K562 (cell line): ENCODE measurements around the gene TMEM131. TPM values are rescaled to one million over a fixed set of nuclear protein-coding genes. Genes with fewer than 3 reads are reported as not detected.

ENCODE experiments used
- ATAC-seq: fragments of 200-7000 bp; cut with Tn5 transposase; 3 replicates; pipeline ENCODE4 v1.9.1; 2020; ENCODE audit warnings: moderate library complexity
- BruUV-seq: library from RNA; stranded (reverse); fragments of 400-500 nt; replicated peaks from 2 replicates; lab custom pipeline; 2021; lab: Mats Ljungman, UMichigan
- CTCF ChIA-PET: fragments of 300-600 bp; formaldehyde crosslinking; extraction: SDS; loops from one replicate; lab custom pipeline; 2021; ENCODE audit warnings: low intra/inter-chr PET ratio; lab: Yijun Ruan, JAX
- POLR2A ChIA-PET: fragments of 300-600, 350-650 bp; sonication (Branson Sonifier 250); formaldehyde crosslinking; extraction: SDS; loops from one replicate; lab custom pipeline; 2021; ENCODE audit warnings: antibody characterized with exemption, inconsistent platforms; lab: Yijun Ruan, JAX
- DNase-seq, 4 experiments: peaks; one replicate each; pipeline versions ENCODE4 v3.0.0 to v3.0.0-alpha.2; 2011 to 2018; ENCODE audit warnings: low spot score in 3 of 4, mixed read lengths in 3 of 4; ENCODE audit errors: extremely low read depth in 1 of 4
- FAIRE-seq: peaks from 2 replicates; lab custom pipeline; 2011; peaks lifted over from hg19 to GRCh38; lab: Jason Lieb, UNC
- H2AFZ ChIP-seq: 2 replicates; pipeline ENCODE4 v1.6.0; 2011; ENCODE audit warnings: low read depth, low read length, control low read depth, inconsistent platforms
- H3K27ac ChIP-seq: fragments of 200-600 bp; 3 replicates; pipeline ENCODE4 v1.8.0; 2011; ENCODE audit warnings: low read depth, mild to moderate bottlenecking, control low read depth, inconsistent platforms, low read length, moderate library complexity, mixed read lengths; ENCODE audit errors: extremely low read depth
- H3K27me3 ChIP-seq, 2 experiments: fragments of 300-600 bp in 1 of 2; 2 replicates in 1 of 2; 3 replicates in 1 of 2; pipeline versions ENCODE4 v1.6.0 to v1.8.0; 2011; ENCODE audit warnings: inconsistent platforms in 2 of 2, low read length in 2 of 2, mild to moderate bottlenecking in 1 of 2, mixed read lengths in 1 of 2, moderate library complexity in 1 of 2; ENCODE audit not compliant: control insufficient read depth in 2 of 2, insufficient read depth in 2 of 2
- H3K36me3 ChIP-seq: fragments of 300-600 bp; 3 replicates; pipeline ENCODE4 v1.8.0; 2011; ENCODE audit warnings: mild to moderate bottlenecking, low read length, inconsistent platforms; ENCODE audit not compliant: control insufficient read depth, insufficient read depth
- H3K4me1 ChIP-seq, 2 experiments: fragments of 200-600 bp in 1 of 2; replicated peaks in 1 of 2; 2 replicates in 1 of 2; 3 replicates in 1 of 2; pipeline versions ENCODE4 v1.5.1 to v1.8.0; 2011; ENCODE audit warnings: inconsistent platforms in 2 of 2, low read length in 2 of 2, mild to moderate bottlenecking in 1 of 2, mixed read lengths in 1 of 2, moderate library complexity in 1 of 2; ENCODE audit not compliant: control insufficient read depth in 2 of 2, insufficient read depth in 2 of 2
- H3K4me2 ChIP-seq: 2 replicates; pipeline ENCODE4 v1.6.1; 2011; ENCODE audit warnings: low read length, control low read depth, inconsistent platforms, mixed read lengths; ENCODE audit not compliant: insufficient read depth
- H3K4me3 ChIP-seq: fragments of 200-600 bp; sonication (generic), shearing (Covaris generic); 2 replicates; pipeline ENCODE4 v1.5.1; 2016; ENCODE audit warnings: control low read depth, inconsistent platforms
- H3K79me2 ChIP-seq: fragments of 200-600 bp; 3 replicates; pipeline ENCODE4 v1.8.0; 2011; ENCODE audit warnings: low read length, inconsistent platforms; ENCODE audit not compliant: control insufficient read depth, insufficient read depth
- H3K9ac ChIP-seq, 2 experiments: 2 replicates each; pipeline versions ENCODE4 v1.6.0 to v1.6.1; 2011; ENCODE audit warnings: low read depth in 2 of 2, low read length in 2 of 2, control low read depth in 1 of 2, inconsistent platforms in 1 of 2, mild to moderate bottlenecking in 1 of 2, mixed read lengths in 1 of 2; ENCODE audit not compliant: insufficient read depth in 1 of 2
- H3K9me1 ChIP-seq: one replicate; pipeline ENCODE4 v1.6.0; 2011; ENCODE audit warnings: inconsistent platforms, mild to moderate bottlenecking, low read length, moderate library complexity; ENCODE audit not compliant: control insufficient read depth, insufficient read depth
- H3K9me3 ChIP-seq: replicated peaks from 2 replicates; pipeline ENCODE4 v1.5.1; 2011; ENCODE audit warnings: low read depth, low read length, inconsistent platforms; ENCODE audit not compliant: control insufficient read depth, insufficient read depth
- H4K20me1 ChIP-seq: replicated peaks from 2 replicates; pipeline ENCODE4 v1.6.1; 2011; ENCODE audit warnings: low read length, inconsistent platforms, mixed read lengths; ENCODE audit not compliant: control insufficient read depth, insufficient read depth
- CHD2 ChIP-seq: IDR thresholded peaks from 2 replicates; pipeline ENCODE4 v1.6.1; 2011; ENCODE audit warnings: low read depth, low read length
- DEAF1 ChIP-seq: fragments of 450-650 bp; formaldehyde crosslinking; IDR thresholded peaks from 2 replicates; pipeline ENCODE4 v1.4.0; 2020; ENCODE audit warnings: mild to moderate bottlenecking, moderate library complexity
- HIVEP1 ChIP-seq: fragments of 250-450 bp; sonication (Bioruptor Pico); IDR thresholded peaks from 2 replicates; pipeline ENCODE4 v1.4.0; 2020; ENCODE audit warnings: mild to moderate bottlenecking
- MECOM ChIP-seq: fragments of 250-450 bp; sonication (Bioruptor Pico); IDR thresholded peaks from 2 replicates; pipeline ENCODE4 v1.8.0; 2022; ENCODE audit warnings: inconsistent platforms
- PHB2 ChIP-seq: fragments of 450-650 bp; IDR thresholded peaks from 2 replicates; pipeline ENCODE4 v1.6.1; 2017; ENCODE audit warnings: low read depth
- THAP7 ChIP-seq: fragments of 250-450 bp; sonication (Bioruptor Pico); IDR thresholded peaks from 2 replicates; pipeline ENCODE4 v1.5.0; 2021
- ZNF316 ChIP-seq: fragments of 450-650 bp; IDR thresholded peaks from 2 replicates; pipeline ENCODE4 v1.6.1; 2016
- WGBS: fragments of 100-300 bp; shearing (Covaris generic); methylation state at CpG from one replicate; pipeline ENCODE4 v1.1.6; 2016; ENCODE audit warnings: low coverage, mixed read lengths; ENCODE audit not compliant: insufficient coverage; ENCODE audit errors: missing lambda C conversion rate; 5-methylcytosine and 5-hydroxymethylcytosine counted together
- in situ Hi-C: fragments of 300-500 bp; cut with MboI; formaldehyde crosslinking; loops from 4 replicates; pipeline ENCODE4 v1.15.0; 2018; ENCODE audit warnings: inconsistent platforms, mixed read lengths
- intact Hi-C: fragments of 100-400 bp; cut with micrococcal nuclease; formaldehyde crosslinking; loops from 2 replicates; pipeline ENCODE4 v1.14.2; 2022
- polyA plus RNA-seq, 8 experiments: library from polyadenylated mRNA; depleted of rRNA in 4 of 8; stranded (reverse) in 5 of 8; unstranded in 3 of 8; fragments of >200 nt; fragmentation: Nextera tagmentation in 2 of 8; fragmentation: Illumina TruSeq in 1 of 8; extraction: Ambion mirVana in 2 of 8; extraction: Trizol in 1 of 8; gene quantifications; 2 replicates each; pipeline versions ENCODE4 v1.2.1 to v1.2.3, GENCODE V29; 2011 to 2014; ENCODE audit warnings: inconsistent platforms in 1 of 8, missing spikeins in 1 of 8
- total RNA-seq, 7 experiments: library from RNA; depleted of rRNA in 6 of 7; stranded (reverse); fragments of >200 nt in 6 of 7; fragmentation: Illumina TruSeq in 2 of 7; extraction: Trizol in 2 of 7; gene quantifications; 2 replicates each; pipeline versions ENCODE4 v1.2.1 to v1.2.3, GENCODE V29; 2011 to 2021; ENCODE audit warnings: low replicate concordance in 1 of 7

Gene TMEM131
- total and polyA plus RNA-seq, 9 of the 15 experiments (the other 6 are each of a cell fraction or from before 2014, with no cell fraction given): 2.5 to 21.1 (median 12.4) TPM

- TF ChIP-seq DEAF1: no peak
- TF ChIP-seq HIVEP1: no peak
- TF ChIP-seq THAP7: no peak
- no peak for TF ChIP-seq CHD2
- no peak for TF ChIP-seq MECOM (CRISPR knock-in tag)
Measured at GRCh38 chr2:97870396-97870843, 125.3 kb downstream of the TMEM131 start (continued).

DNA sequence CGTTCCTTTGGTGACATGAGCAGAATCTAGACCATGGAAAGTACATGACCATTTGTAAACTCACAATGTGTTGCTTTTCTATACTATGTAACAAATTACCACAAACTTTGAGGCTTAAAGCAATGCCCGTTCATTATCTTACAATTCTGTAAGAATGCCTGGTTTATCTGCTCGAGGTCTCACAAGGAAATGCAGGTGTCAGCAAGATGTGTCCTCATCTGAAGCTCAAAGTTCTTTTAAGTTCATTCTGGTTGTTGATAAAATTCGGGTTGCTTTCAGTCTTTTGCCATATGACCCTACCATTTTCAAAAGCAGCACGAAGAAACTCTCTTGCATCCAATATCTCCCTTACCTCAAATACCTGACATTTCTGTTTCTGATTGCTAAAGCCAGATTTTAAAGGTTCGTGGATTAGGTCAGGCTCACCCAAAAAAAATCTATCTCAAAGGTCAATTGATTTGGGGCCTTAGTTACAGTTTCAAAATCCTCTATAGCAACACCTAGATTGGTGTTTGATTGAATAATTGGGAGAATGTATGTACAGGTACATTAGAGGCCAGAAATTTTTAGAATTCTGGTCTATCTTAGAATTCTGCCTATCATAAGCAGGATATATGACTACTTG is 125.9 kb downstream of the TMEM131 start:
- no peak overlapping the region; the same call in 2 of the 3 replicates for H3K27ac ChIP-seq
- BruUV-seq: no TSS peak
- ChIA-PET POLR2A (no interaction called here), CTCF (no interaction called here)
- no peak for ATAC-seq
- 0 out of 2 replicates have a peak, but pooled peaks have one; percentile 5 for TF ChIP-seq ZNF316
- no peak for TF ChIP-seq PHB2
- H3K36me3 ChIP-seq: no peaks in the 10 kb centered on the region; the same call in 2 of the 3 replicates
- no peaks in the 10 kb centered on the region for H3K79me2 ChIP-seq
- H3K9me1 ChIP-seq: no peaks in the 10 kb centered on the region
- no peak overlapping the region for H2AFZ ChIP-seq
- no peak overlapping the region for H3K4me3 ChIP-seq
- H3K4me2 ChIP-seq: no peak overlapping the region
- in situ Hi-C loops (no loop called here), intact Hi-C loops (no loop called here)
- no peak overlapping the region for H3K9ac ChIP-seq
- no peaks in the 10 kb centered on the region; the same call in 1 of the 2 replicates for H3K9me3 ChIP-seq
- DNase-seq: no peak
- peaks cover 0 to 10% of the 10 kb centered on the region in 2 experiments; a peak in 4 of 5 replicates for H3K4me1 ChIP-seq
- WGBS: 58% methylated on average over 6 of the region's 6 CpGs
- H4K20me1 ChIP-seq: no peaks in the 10 kb centered on the region
- no peaks in the 10 kb centered on the region for H3K27me3 ChIP-seq
- FAIRE-seq: no peak
